NCI-H2107 treated with DMSO at 0.1 percent for 48 hours (cell line): ENCODE data around the gene CGB7.

ENCODE experiments used
- DNase-seq: peaks from one replicate; lab custom pipeline; 2025; ENCODE audit not compliant: unreplicated experiment; lab: John Stamatoyannopoulos, UW

CGB7 gene

GRCh38 chr19:49057636-49058234 is at the start of gene CGB7:
Gene CGB7, minus strand, starts transcription at chr19:49057749. Its CDS starts 2,374 bp downstream, at chr19:49055375.
- no peak for DNase-seq

GRCh38 chr19:49106648-49107135 is 49.1 kb upstream of the CGB7 start:
- DNase-seq = peak; percentile 2

- no peak for DNase-seq
Observed at GRCh38 chr19:49104229-49104864, 46.8 kb upstream of the CGB7 start.

- no peak for DNase-seq
Observed at GRCh38 chr19:49103331-49104085, 46.0 kb upstream of the CGB7 start.

- DNase-seq = no peak
Observed at GRCh38 chr19:49102303-49102702, 44.8 kb upstream of the CGB7 start.

- DNase-seq = no peak
Observed at GRCh38 chr19:49101160-49101559, 43.6 kb upstream of the CGB7 start.

- DNase-seq = no peak
Observed at GRCh38 chr19:49098795-49099194, 41.2 kb upstream of the CGB7 start.

- DNase-seq = peak; percentile 58
Observed at GRCh38 chr19:49097453-49098288, 40.1 kb upstream of the CGB7 start.

- no peak for DNase-seq
Observed at GRCh38 chr19:49094505-49095482, 37.2 kb upstream of the CGB7 start.

GRCh38 chr19:49092686-49093085 is 35.1 kb upstream of the CGB7 start:
- no peak for DNase-seq

GRCh38 chr19:49091391-49092038 is 34.0 kb upstream of the CGB7 start:
- DNase-seq = no peak

- DNase-seq = no peak
Observed at GRCh38 chr19:49086296-49086695, 28.7 kb upstream of the CGB7 start.

- DNase-seq = no peak
Observed at GRCh38 chr19:49085868-49086232, 28.3 kb upstream of the CGB7 start.

- peak; percentile 97 for DNase-seq
Observed at GRCh38 chr19:49085020-49085867, 27.7 kb upstream of the CGB7 start, which contains the start of gene SNRNP70. Gene SNRNP70, plus strand, starts transcription at chr19:49085451. Its CDS starts 964 bp downstream, at chr19:49086415.

GRCh38 chr19:49084206-49085019 is 26.9 kb upstream of the CGB7 start:
- no peak for DNase-seq

GRCh38 chr19:49081273-49081672 is 23.7 kb upstream of the CGB7 start:
- DNase-seq = no peak

GRCh38 chr19:49080392-49080791 is 22.8 kb upstream of the CGB7 start:
- no peak for DNase-seq

- DNase-seq = peak; percentile 7
Observed at GRCh38 chr19:49074869-49075268, 17.3 kb upstream of the CGB7 start.
